Gastroesophageal sphincter (tissue), 3 donors: ENCODE data around the gene CCDC61.

Source experiments
- EP300 ChIP-seq: sonication (generic); formaldehyde crosslinking; IDR thresholded peaks from one replicate; pipeline ENCODE4 v1.6.1; 2017; ENCODE audit warnings: antibody characterized with exemption, mild to moderate bottlenecking
- POLR2A ChIP-seq, 2 donors: fragments of 450-650 bp; IDR thresholded peaks; one replicate each; pipeline ENCODE4 v1.6.1; 2017; ENCODE audit warnings: antibody characterized with exemption in 2 of 2, mild to moderate bottlenecking in 2 of 2, moderate library complexity in 1 of 2
- TF ChIP-seq, protein P1 (sequence below), 4 experiments: fragments of 200-600 bp in 2 of 4; fragments of 450-650 bp in 2 of 4; sonication (generic) in 1 of 4; IDR thresholded peaks; one replicate each; pipeline ENCODE4 v1.5.1; 2017 to 2019; ENCODE audit warnings: antibody characterized with exemption in 4 of 4, mild to moderate bottlenecking in 2 of 4, moderate library complexity in 2 of 4

DNA sequence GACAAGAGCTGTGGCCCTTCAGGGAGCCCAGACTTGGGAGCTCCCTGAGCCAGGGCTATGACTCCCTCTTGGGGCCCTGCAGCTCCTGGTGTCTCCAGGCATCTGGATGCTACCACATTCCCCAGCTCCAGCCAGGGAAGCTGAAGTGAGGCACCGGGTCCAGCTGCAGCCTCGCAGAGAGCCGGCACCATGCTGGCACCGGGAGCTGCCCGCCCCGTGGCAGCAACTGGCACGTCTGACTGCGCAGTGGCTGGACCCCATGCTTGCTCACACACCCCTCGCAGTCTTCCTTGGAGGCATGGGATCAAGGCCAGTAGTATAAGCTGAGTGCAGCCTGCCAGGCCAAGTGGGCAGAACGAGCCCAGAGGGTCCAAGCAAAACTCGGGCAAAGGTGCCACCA is 38.1 kb downstream of the CCDC61 start:
- TF ChIP-seq, protein P1, sequence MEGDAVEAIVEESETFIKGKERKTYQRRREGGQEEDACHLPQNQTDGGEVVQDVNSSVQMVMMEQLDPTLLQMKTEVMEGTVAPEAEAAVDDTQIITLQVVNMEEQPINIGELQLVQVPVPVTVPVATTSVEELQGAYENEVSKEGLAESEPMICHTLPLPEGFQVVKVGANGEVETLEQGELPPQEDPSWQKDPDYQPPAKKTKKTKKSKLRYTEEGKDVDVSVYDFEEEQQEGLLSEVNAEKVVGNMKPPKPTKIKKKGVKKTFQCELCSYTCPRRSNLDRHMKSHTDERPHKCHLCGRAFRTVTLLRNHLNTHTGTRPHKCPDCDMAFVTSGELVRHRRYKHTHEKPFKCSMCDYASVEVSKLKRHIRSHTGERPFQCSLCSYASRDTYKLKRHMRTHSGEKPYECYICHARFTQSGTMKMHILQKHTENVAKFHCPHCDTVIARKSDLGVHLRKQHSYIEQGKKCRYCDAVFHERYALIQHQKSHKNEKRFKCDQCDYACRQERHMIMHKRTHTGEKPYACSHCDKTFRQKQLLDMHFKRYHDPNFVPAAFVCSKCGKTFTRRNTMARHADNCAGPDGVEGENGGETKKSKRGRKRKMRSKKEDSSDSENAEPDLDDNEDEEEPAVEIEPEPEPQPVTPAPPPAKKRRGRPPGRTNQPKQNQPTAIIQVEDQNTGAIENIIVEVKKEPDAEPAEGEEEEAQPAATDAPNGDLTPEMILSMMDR (IDR thresholded peaks at IDR 0.05), result no peak
- TF ChIP-seq EP300 (no peak), POLR2A (IDR thresholded peaks at IDR 0.05) (no peak)
